ENCODE results near the gene PRKAR1B. TPM values are rescaled to one million over a fixed set of nuclear protein-coding genes. Genes with fewer than 3 reads are reported as not detected.

PRKAR1B gene
- total RNA-seq, 2 experiments from 2014 or later: 48.7 to 49.9 TPM

DNA sequence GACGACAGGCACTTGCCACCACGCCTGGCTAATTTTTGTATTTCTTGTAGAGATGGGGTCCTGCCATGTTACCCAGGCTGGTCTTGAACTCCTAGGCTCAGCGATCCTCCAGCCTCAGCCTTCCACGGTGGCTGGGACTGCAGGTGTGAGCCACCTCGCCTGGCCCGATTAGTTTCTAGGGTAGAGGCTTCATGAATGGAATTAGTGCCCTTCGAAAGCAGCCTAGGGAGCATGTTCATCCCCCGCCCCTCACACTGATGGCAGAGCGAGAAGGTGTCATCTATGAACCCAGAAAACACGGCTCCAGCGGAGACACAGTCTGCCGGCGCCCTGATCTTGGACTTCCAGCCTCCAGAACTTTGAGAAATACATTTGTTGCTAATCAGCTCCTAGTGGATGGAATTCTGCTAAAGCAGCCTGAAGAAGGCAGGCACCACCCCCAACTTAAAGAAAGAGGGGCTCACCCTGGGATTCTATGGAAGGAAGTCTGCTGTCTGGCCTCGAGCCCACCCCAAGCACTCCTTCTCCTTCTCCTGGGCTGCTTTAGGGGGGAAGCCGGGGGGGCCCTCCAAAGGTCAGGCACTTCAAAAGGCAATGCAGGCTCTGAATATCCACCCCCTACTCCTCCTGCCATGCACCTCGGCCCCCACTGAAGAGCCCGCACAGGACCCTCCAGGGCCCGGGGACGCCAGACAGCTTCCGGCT is 217.5 kb downstream of the PRKAR1B start:
- intact Hi-C loops (cut with micrococcal nuclease): no loop called here
- no peak overlapping the region for H3K4me3 Mint-ChIP-seq
- DNase-seq (no peak), ATAC-seq (no peak)
- no peak for TF ChIP-seq CTCF (IDR thresholded peaks at IDR 0.05)
- peaks cover 8% of the 10 kb centered on the region for H3K4me1 Mint-ChIP-seq (ENCODE audit: low read depth)
- ChIA-PET POLR2A (no interaction called here), CTCF (no interaction called here)
- H3K9me3 Mint-ChIP-seq: no peaks in the 10 kb centered on the region
- no peaks in the 10 kb centered on the region for H3K36me3 Mint-ChIP-seq (ENCODE audit: low read depth)
- H3K27me3 Mint-ChIP-seq: no peaks in the 10 kb centered on the region
- H3K27ac Mint-ChIP-seq: no peak overlapping the region

DNA sequence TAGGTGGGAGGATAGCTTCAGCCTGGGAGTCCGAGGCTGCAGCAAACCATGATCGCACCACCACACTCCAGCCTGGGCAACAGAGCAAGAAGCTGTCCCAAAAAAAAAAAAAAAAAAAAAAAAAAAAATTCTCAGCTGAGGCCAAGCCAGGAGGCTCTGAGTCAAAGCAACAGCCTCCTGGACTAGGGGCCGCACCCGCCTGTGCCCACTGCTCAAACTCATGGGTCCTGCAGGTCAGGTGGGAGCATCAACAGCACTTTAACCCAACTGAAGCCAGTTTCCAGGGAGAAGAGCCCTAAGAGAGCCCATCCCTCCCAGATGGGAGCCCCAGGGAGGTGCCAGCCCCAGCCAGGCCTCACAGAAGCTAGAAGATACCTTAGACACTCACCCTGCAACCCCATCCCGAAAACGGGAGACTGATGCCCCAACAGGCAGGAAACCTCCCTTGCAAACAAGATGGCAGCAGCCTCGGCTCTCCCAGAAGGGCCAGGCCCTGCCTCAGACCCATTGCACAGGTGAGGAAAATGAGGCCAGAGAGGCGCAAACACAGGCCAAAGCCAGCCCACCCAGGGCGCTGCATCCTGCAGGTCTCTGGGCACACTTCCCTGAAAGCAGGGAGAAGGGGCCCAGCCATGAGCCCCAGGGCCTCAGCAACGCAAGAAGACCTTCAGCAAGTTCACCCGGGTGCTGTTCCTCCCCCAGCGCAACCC is 218.5 kb downstream of the PRKAR1B start:
- H3K36me3 Mint-ChIP-seq (ENCODE audit: low read depth): no peaks in the 10 kb centered on the region
- H3K9me3 Mint-ChIP-seq: no peaks in the 10 kb centered on the region
- no peak overlapping the region for H3K27ac Mint-ChIP-seq
- intact Hi-C loops (cut with micrococcal nuclease): no loop called here
- TF ChIP-seq CTCF (IDR thresholded peaks at IDR 0.05): no peak
- ATAC-seq (no peak), DNase-seq (no peak)
- H3K4me1 Mint-ChIP-seq (ENCODE audit: low read depth): peaks cover 1% of the 10 kb centered on the region
- H3K27me3 Mint-ChIP-seq: no peaks in the 10 kb centered on the region
- POLR2A ChIA-PET: no interaction called here
- CTCF ChIA-PET: no interaction called here
- no peak overlapping the region for H3K4me3 Mint-ChIP-seq

GRCh38 chr7:507623-508300 is 219.3 kb downstream of the PRKAR1B start:
- ATAC-seq (no peak), DNase-seq (no peak)
- Mint-ChIP-seq H3K4me1 (ENCODE audit: low read depth) (no peaks in the 10 kb centered on the region), H3K36me3 (ENCODE audit: low read depth) (no peaks in the 10 kb centered on the region), H3K27me3 (no peaks in the 10 kb centered on the region), H3K4me3 (no peak overlapping the region), H3K27ac (no peak overlapping the region), H3K9me3 (no peaks in the 10 kb centered on the region)
- ChIA-PET CTCF (no interaction called here), POLR2A (no interaction called here)
- no peak for TF ChIP-seq CTCF (IDR thresholded peaks at IDR 0.05)
- intact Hi-C loops (cut with micrococcal nuclease): no loop called here

- H3K27ac Mint-ChIP-seq: no peak overlapping the region
- no peaks in the 10 kb centered on the region for H3K4me1 Mint-ChIP-seq (ENCODE audit: low read depth)
- intact Hi-C loops (cut with micrococcal nuclease): no loop called here
- no peak overlapping the region for H3K4me3 Mint-ChIP-seq
- H3K27me3 Mint-ChIP-seq: no peaks in the 10 kb centered on the region
- no peaks in the 10 kb centered on the region for H3K9me3 Mint-ChIP-seq
- POLR2A ChIA-PET: no interaction called here
- no peak for ATAC-seq
- H3K36me3 Mint-ChIP-seq (ENCODE audit: low read depth): no peaks in the 10 kb centered on the region
- no peak for TF ChIP-seq CTCF (IDR thresholded peaks at IDR 0.05)
- CTCF ChIA-PET: no interaction called here
- DNase-seq: no peak
Measured at GRCh38 chr7:506921-507622, 220.0 kb downstream of the PRKAR1B start.
